Uterus (tissue), 4 donors: Measurements from ENCODE around the gene SH3BGRL2. TPM values are rescaled to one million over a fixed set of nuclear protein-coding genes. Genes with fewer than 3 reads are reported as not detected.

ENCODE experiments used
- DNase-seq, 2 donors: peaks; one replicate each; pipeline ENCODE4 v3.0.0-alpha.2; 2019 to 2020
- H3K27ac ChIP-seq, 2 donors: fragments of 200-600 bp; sonication (generic); 1 replicate in 1 of 2; 2 replicates in 1 of 2; pipeline ENCODE4 v1.5.1; 2016 to 2018
- H3K27me3 ChIP-seq, 2 donors: fragments of 200-600 bp; sonication (generic); one replicate each; pipeline ENCODE4 v1.5.1; 2018 to 2019; ENCODE audit warnings: control low read depth in 1 of 2
- H3K36me3 ChIP-seq, 2 donors: fragments of 200-600 bp; sonication (generic); one replicate each; pipeline ENCODE4 v1.5.1; 2019; ENCODE audit warnings: control low read depth in 1 of 2
- H3K4me1 ChIP-seq, 2 donors: fragments of 200-600 bp; sonication (generic); one replicate each; pipeline ENCODE4 v1.5.1; 2018 to 2019; ENCODE audit warnings: control low read depth in 1 of 2
- H3K4me3 ChIP-seq, 2 donors: fragments of 200-600 bp; sonication (generic); 1 replicate in 1 of 2; 2 replicates in 1 of 2; pipeline ENCODE4 v1.5.1; 2018 to 2019; ENCODE audit warnings: mild to moderate bottlenecking in 1 of 2
- H3K9me3 ChIP-seq, 2 donors: fragments of 200-600 bp; sonication (generic); one replicate each; pipeline ENCODE4 v1.5.1; 2019; ENCODE audit warnings: control low read depth in 1 of 2
- POLR2A ChIP-seq, 2 donors: fragments of 450-650 bp; IDR thresholded peaks; one replicate each; pipeline ENCODE4 v1.6.1; 2016; ENCODE audit warnings: antibody characterized with exemption in 2 of 2, mild to moderate bottlenecking in 1 of 2, moderate library complexity in 1 of 2
- intact Hi-C: fragments of 100-400 bp; cut with DNase I; formaldehyde crosslinking; loops from one replicate; pipeline ENCODE4 v1.15.1; 2023; ENCODE audit warnings: low total_unique reads
- total RNA-seq, 4 donors: library from RNA; depleted of rRNA in 3 of 4; stranded (reverse); fragments of >200 nt in 3 of 4; gene quantifications; one replicate each; pipeline versions ENCODE4 v1.1.0 to v1.2.4, GENCODE V29; 2014 to 2023
- TF ChIP-seq, protein P1 (sequence below), 4 experiments: fragments of 200-600 bp in 2 of 4; fragments of 450-650 bp in 2 of 4; sonication (generic) in 2 of 4; IDR thresholded peaks; one replicate each; pipeline ENCODE4 v1.5.1; 2016 to 2019; ENCODE audit warnings: antibody characterized with exemption in 4 of 4, mild to moderate bottlenecking in 2 of 4, moderate library complexity in 1 of 4
- donor health status: DM: yes; HTN: yes; CAD: no.

Gene SH3BGRL2
- total RNA-seq, 4 donors from 2014 or later, result 24.6 to 53.2 (median 34.4) TPM

- Histone ChIP-seq H3K27ac (no peak overlapping the region), H3K9me3 (no peaks in the 10 kb centered on the region), H3K4me1 (no peaks in the 10 kb centered on the region), H3K36me3 (no peaks in the 10 kb centered on the region), H3K4me3 (no peak overlapping the region), H3K27me3 (no peaks in the 10 kb centered on the region)
- intact Hi-C loops, result no loop called here
- TF ChIP-seq, protein P1, sequence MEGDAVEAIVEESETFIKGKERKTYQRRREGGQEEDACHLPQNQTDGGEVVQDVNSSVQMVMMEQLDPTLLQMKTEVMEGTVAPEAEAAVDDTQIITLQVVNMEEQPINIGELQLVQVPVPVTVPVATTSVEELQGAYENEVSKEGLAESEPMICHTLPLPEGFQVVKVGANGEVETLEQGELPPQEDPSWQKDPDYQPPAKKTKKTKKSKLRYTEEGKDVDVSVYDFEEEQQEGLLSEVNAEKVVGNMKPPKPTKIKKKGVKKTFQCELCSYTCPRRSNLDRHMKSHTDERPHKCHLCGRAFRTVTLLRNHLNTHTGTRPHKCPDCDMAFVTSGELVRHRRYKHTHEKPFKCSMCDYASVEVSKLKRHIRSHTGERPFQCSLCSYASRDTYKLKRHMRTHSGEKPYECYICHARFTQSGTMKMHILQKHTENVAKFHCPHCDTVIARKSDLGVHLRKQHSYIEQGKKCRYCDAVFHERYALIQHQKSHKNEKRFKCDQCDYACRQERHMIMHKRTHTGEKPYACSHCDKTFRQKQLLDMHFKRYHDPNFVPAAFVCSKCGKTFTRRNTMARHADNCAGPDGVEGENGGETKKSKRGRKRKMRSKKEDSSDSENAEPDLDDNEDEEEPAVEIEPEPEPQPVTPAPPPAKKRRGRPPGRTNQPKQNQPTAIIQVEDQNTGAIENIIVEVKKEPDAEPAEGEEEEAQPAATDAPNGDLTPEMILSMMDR (IDR thresholded peaks at IDR 0.05), result no peak
- TF ChIP-seq POLR2A (IDR thresholded peaks at IDR 0.05), result no peak
- DNase-seq, result no peak
These were observed 26.5 kb upstream of the SH3BGRL2 start for GRCh38 chr6:79604583-79605037.

DNA sequence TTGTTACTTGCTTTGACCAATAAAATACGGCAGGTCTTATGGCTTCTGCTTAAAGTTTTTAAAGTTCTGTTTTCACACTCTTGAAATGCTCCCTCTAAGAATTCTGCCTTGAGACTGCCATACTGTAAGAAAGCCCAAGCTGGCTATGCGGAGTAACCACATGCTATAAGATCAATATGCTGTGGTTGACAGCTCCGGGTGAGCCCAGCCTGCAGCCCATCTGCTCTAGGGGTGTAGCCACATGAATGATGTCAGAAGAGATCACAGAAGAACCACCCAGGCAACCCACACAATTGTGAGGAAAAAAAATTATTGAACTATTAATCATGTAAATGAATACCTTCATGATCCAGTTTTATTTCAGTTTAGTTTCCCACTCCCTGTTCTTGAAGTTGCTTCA is 26.1 kb upstream of the SH3BGRL2 start:
- no peak overlapping the region for H3K4me3 ChIP-seq
- intact Hi-C loops, result no loop called here
- TF ChIP-seq, protein P1 (IDR thresholded peaks at IDR 0.05), result no peak
- TF ChIP-seq POLR2A (IDR thresholded peaks at IDR 0.05), result no peak
- H3K9me3 ChIP-seq, result no peaks in the 10 kb centered on the region
- H3K27me3 ChIP-seq, result no peaks in the 10 kb centered on the region
- no peaks in the 10 kb centered on the region for H3K36me3 ChIP-seq
- no peak overlapping the region for H3K27ac ChIP-seq
- DNase-seq, result no peak
- no peaks in the 10 kb centered on the region for H3K4me1 ChIP-seq

GRCh38 chr6:79605968-79606764 is 25.0 kb upstream of the SH3BGRL2 start:
- intact Hi-C loops, result no loop called here

GRCh38 chr6:79607000-79607399 is 24.1 kb upstream of the SH3BGRL2 start:
- Histone ChIP-seq H3K27me3 (no peaks in the 10 kb centered on the region), H3K4me1 (no peaks in the 10 kb centered on the region), H3K36me3 (no peaks in the 10 kb centered on the region), H3K27ac (no peak overlapping the region), H3K9me3 (no peaks in the 10 kb centered on the region), H3K4me3 (no peak overlapping the region)
- DNase-seq, result no peak
- intact Hi-C loops, result no loop called here
- TF ChIP-seq POLR2A (IDR thresholded peaks at IDR 0.05), result no peak
- TF ChIP-seq, protein P1 (IDR thresholded peaks at IDR 0.05), result no peak

More at GRCh38 chr6:79605968-79606764, 25.0 kb upstream of the SH3BGRL2 start:
- TF ChIP-seq, protein P1 (IDR thresholded peaks at IDR 0.05), result no peak
- TF ChIP-seq POLR2A (IDR thresholded peaks at IDR 0.05), result no peak
- Histone ChIP-seq H3K36me3 (no peaks in the 10 kb centered on the region), H3K9me3 (no peaks in the 10 kb centered on the region), H3K4me1 (no peaks in the 10 kb centered on the region), H3K4me3 (no peak overlapping the region), H3K27ac (no peak overlapping the region), H3K27me3 (no peaks in the 10 kb centered on the region)
- DNase-seq, result no peak
